HG03469 (cell line): ENCODE data around the gene RMI2.

Source experiments
- ATAC-seq: cut with Tn5 transposase; IDR thresholded peaks from one replicate; pipeline ENCODE4 v1.9.1; 2021; ENCODE audit warnings: mild to moderate bottlenecking, moderate library complexity, moderate number of reproducible peaks; ENCODE audit not compliant: unreplicated experiment

RMI2 gene

DNA sequence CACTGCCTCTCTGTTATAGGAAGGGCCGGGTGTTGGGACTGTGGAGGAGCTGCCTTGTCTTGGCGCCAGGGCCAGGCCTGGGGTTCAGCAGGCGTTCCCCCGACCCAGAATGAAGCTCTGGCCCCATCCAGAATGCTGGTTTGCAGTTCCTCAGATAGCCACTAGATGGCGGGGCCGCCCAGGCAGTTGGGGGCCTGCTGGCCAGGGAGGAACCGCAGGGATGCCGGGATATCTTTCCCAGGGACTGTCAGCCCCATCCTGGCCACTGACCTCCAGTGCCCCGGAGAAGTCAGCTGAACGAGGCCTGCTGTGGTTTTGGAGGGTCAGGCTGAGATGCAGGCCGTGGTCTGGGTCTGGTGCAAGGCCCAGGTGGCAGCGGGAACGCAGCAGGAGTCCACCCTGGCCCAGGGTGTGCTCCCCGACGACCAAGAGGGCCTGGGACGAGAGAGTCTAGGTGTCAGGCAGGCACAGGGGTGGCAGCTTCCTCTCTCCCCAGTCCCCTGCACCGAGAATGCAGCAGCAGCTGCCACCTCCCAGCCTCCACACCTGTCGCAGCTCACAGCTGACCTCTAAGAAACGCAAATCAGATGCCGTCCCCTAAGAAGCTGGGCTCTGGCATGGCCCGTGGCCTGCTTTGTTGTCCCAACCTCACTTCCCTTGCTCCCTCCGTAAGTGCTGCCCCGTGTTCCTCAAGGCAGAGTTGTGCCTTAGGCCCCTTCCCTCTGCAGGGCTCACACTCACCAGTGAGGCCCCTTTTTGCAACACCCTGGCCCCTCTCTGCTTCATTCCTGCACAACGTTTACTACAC, 51.2 kb downstream of the RMI2 start:
- no peak for ATAC-seq

GRCh38 chr16:11398136-11398535, 52.9 kb downstream of the RMI2 start:
- ATAC-seq = no peak

GRCh38 chr16:11398851-11399250, 53.6 kb downstream of the RMI2 start:
- ATAC-seq = no peak

- no peak for ATAC-seq
Measured at GRCh38 chr16:11399261-11399831, 54.1 kb downstream of the RMI2 start.

DNA sequence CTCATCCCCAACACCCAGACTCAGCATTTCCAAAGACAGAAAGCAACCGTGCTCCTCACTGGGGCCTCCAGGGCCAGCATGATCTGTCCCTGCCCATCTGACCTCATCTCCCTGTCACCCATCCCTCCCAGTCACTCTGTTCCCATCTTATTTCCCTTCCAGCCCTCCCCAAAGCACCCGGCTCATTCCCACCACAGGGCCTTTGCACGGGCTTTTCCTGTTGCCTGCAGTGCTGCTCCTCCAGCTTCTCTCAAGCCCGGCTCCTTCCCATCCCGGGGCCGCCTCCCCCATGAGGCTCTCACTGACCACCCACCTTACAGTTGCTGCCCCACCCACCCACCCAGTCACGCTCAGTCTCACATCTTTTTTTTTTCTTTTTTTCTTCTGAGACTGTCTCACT, 54.8 kb downstream of the RMI2 start:
- no peak for ATAC-seq
